ENCODE results near the gene GNL3L.
A peak's percentile ranks its signal among the peaks of the same experiment; 100 is the strongest.

Gene GNL3L

GRCh38 chrX:54560411-54560810 lies 30.4 kb downstream of the GNL3L start:
- no peak for ATAC-seq

GRCh38 chrX:54561622-54562021 lies 31.6 kb downstream of the GNL3L start:
- no peak for TF ChIP-seq POU6F1 (CRISPR knock-in tag; IDR thresholded peaks at IDR 0.05; ENCODE audit: borderline replicate concordance, low read depth)
- TF ChIP-seq ZNF70 (CRISPR knock-in tag; IDR thresholded peaks at IDR 0.05) = no peak
- no peak for TF ChIP-seq TOX (CRISPR knock-in tag; IDR thresholded peaks at IDR 0.05; ENCODE audit: borderline replicate concordance)
- no peak for TF ChIP-seq ZC3H10 (CRISPR knock-in tag; IDR thresholded peaks at IDR 0.05)
- no peak for TF ChIP-seq ZFP30 (CRISPR knock-in tag; IDR thresholded peaks at IDR 0.05)
- TF ChIP-seq BACH2 (CRISPR knock-in tag; IDR thresholded peaks at IDR 0.05; ENCODE audit: borderline replicate concordance) = no peak
- no peak for TF ChIP-seq ZNF8 (CRISPR knock-in tag; IDR thresholded peaks at IDR 0.05)
- TF ChIP-seq PPARA (CRISPR knock-in tag; IDR thresholded peaks at IDR 0.05; ENCODE audit: borderline replicate concordance) = no peak
- TF ChIP-seq, protein P1, sequence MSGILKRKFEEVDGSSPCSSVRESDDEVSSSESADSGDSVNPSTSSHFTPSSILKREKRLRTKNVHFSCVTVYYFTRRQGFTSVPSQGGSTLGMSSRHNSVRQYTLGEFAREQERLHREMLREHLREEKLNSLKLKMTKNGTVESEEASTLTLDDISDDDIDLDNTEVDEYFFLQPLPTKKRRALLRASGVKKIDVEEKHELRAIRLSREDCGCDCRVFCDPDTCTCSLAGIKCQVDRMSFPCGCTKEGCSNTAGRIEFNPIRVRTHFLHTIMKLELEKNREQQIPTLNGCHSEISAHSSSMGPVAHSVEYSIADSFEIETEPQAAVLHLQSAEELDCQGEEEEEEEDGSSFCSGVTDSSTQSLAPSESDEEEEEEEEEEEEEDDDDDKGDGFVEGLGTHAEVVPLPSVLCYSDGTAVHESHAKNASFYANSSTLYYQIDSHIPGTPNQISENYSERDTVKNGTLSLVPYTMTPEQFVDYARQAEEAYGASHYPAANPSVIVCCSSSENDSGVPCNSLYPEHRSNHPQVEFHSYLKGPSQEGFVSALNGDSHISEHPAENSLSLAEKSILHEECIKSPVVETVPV (CRISPR knock-in tag; IDR thresholded peaks at IDR 0.05) = no peak
- ATAC-seq = no peak

More at GRCh38 chrX:54560411-54560810, 30.4 kb downstream of the GNL3L start:
- TF ChIP-seq CSDC2 (CRISPR knock-in tag; IDR thresholded peaks at IDR 0.05) = no peak
- no peak for TF ChIP-seq ZNF8 (CRISPR knock-in tag; IDR thresholded peaks at IDR 0.05)
- TF ChIP-seq TCF4 (CRISPR knock-in tag; IDR thresholded peaks at IDR 0.05; ENCODE audit: borderline replicate concordance) = no peak
- no peak for TF ChIP-seq ZFP3 (CRISPR knock-in tag; IDR thresholded peaks at IDR 0.05)
- TF ChIP-seq RARB (CRISPR knock-in tag; IDR thresholded peaks at IDR 0.05) = no peak
- TF ChIP-seq GLIS3 (CRISPR knock-in tag; IDR thresholded peaks at IDR 0.05) = no peak
- no peak for TF ChIP-seq TSHZ2 (CRISPR knock-in tag; IDR thresholded peaks at IDR 0.05)

DNA sequence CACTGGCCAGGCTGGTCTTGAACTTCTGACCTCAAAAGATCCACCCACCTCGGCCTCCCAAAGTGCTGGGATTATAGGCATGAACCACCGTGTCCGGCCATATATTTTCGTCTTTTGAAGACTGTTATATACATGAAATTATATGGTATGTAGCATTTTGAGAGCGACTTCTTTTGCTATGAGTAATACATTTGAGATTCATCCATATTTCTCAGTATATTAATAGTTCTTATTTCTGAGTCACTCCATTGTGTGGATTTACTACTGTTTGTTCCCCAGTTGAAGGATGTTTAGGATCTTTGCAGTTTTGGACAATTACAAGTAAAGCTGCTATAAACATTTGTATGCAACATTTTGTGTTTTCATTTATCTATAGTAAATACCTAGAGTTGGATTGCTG lies 34.9 kb downstream of the GNL3L start:
- no peak for TF ChIP-seq ZFP30 (CRISPR knock-in tag; IDR thresholded peaks at IDR 0.05)
- no peak for TF ChIP-seq TSHZ2 (CRISPR knock-in tag; IDR thresholded peaks at IDR 0.05)
- TF ChIP-seq GLIS3 (CRISPR knock-in tag; IDR thresholded peaks at IDR 0.05) = no peak
- TF ChIP-seq, protein P2, sequence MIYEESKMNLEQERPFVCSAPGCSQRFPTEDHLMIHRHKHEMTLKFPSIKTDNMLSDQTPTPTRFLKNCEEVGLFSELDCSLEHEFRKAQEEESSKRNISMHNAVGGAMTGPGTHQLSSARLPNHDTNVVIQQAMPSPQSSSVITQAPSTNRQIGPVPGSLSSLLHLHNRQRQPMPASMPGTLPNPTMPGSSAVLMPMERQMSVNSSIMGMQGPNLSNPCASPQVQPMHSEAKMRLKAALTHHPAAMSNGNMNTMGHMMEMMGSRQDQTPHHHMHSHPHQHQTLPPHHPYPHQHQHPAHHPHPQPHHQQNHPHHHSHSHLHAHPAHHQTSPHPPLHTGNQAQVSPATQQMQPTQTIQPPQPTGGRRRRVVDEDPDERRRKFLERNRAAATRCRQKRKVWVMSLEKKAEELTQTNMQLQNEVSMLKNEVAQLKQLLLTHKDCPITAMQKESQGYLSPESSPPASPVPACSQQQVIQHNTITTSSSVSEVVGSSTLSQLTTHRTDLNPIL (CRISPR knock-in tag; IDR thresholded peaks at IDR 0.05; ENCODE audit: low read depth) = no peak
- TF ChIP-seq ZNF8 (CRISPR knock-in tag; IDR thresholded peaks at IDR 0.05) = no peak
- TF ChIP-seq SNAI2 (CRISPR knock-in tag; IDR thresholded peaks at IDR 0.05) = no peak
- no peak for TF ChIP-seq CSDC2 (CRISPR knock-in tag; IDR thresholded peaks at IDR 0.05)
- no peak for TF ChIP-seq TOX (CRISPR knock-in tag; IDR thresholded peaks at IDR 0.05; ENCODE audit: borderline replicate concordance)
- no peak for TF ChIP-seq ZNF565 (CRISPR knock-in tag; conservative IDR thresholded peaks at IDR 0.05; ENCODE audit: low read depth)
- no peak for TF ChIP-seq ZNF70 (CRISPR knock-in tag; IDR thresholded peaks at IDR 0.05)
- no peak for TF ChIP-seq OSR1 (CRISPR knock-in tag; IDR thresholded peaks at IDR 0.05)
- peak; percentile 65 for ATAC-seq
